Stimulated activated CD8-positive, alpha-beta memory T cell treated with anti-CD3 and anti-CD28 coated beads, Interleukin-4, amount 100 ng/mL, for 4 hours (primary cell): ENCODE data around the gene MGRN1.
"Not testable (repeated sequence)": the region's sequence is repeated elsewhere in the genome, so short reads cannot be mapped to it uniquely, and the experiment has no call there.

Experiments
- DNase-seq, 2 donors: peaks; one replicate each; pipeline ENCODE4 v3.0.0-alpha.2; 2020; ENCODE audit warnings: low read depth in 2 of 2, low spot score in 1 of 2

MGRN1 gene

DNA sequence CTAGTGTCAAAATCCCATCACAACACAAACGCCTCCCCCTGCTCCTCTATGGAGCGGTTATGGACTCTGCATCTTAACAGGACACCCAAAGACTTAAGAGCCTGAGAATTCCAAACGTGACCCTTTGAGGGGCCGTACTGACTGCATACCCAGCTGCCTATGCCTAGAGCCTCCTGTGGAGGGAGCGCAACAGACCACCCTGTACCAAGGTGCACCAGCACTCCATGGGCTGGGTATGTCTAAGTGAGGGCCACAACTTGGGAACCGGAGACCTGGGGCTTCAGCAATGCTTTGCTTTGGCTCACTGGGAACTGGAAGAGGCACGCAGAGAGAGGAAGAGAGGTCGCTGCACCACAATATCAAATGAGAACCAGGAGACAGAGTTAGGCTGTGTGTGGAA, 104.0 kb downstream of the MGRN1 start:
- no peak for DNase-seq

DNA sequence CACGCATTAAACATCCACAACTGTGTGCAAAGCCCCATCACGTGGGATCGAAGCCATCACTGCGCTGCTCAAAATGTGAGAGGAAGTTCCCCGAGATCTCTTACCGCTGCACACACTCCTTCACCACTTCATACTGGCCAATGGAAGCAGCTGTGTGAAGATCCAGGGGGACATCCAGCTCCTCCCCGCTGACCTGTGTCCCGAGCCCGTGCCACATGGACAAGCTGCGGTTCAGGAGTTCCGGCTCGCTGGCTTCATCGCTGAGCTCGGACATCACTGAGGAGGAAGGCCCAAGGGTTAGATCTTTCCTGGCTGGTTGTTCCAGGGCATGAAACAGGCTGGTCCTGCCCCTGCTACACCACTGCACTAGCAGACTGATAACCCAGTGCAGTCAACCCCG, 105.2 kb downstream of the MGRN1 start:
- no peak for DNase-seq

- DNase-seq: no peak
Observed at GRCh38 chr16:4733211-4733742, 108.7 kb downstream of the MGRN1 start.

- peak in 1 of 2 donors; percentile 3 for DNase-seq
Observed at GRCh38 chr16:4733747-4734062, 109.1 kb downstream of the MGRN1 start.

- DNase-seq: peak; percentile 50 to 53
Observed at GRCh38 chr16:4734063-4734729, 109.6 kb downstream of the MGRN1 start, which contains the start of the genes ANKS3 and DNAAF8. TSS of gene ANKS3 (minus strand) at chr16:4734271. CDS start at chr16:4730149, 4,122 bp downstream. TSS of gene DNAAF8 (plus strand) at chr16:4734537. CDS start at chr16:4736515, 1,978 bp downstream.

DNA sequence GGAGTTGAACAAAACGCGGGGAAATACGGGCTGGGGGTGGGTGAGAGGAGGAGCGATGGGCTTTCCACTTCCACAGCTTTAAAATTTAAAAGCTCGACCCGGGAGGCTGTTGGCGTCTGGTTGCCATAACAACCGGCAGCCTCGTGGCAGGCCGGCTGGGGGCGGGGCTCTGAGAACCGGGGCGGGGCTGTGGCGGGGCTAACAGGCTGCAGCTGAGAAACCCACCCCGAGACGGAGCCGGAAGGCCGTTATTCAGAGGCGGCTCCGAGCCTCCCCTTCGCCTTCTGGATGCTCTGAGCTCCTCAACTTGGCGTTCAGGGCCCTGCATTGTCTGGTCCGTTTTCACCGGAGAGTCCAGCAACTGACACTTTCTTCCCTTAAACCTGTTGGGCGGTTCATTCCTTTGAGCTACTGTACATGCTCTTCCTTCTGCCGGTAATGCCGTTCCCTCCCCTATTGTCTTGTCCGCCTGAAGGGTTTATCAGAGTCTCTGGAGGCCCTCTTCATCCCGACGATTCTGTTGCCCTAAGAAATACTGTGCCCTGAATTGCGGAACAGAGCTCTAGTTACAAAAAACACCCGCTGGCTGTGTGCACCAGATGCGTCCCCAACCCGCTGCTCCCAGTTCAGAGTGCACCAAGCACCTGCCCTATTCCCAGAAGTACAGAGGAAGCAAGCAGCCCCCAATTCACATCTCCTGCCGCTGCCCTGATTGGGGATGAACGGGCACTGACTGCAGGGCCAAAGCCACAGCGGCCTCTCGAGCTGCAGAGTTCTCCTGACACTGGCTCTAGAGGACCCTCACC, 110.3 kb downstream of the MGRN1 start:
- DNase-seq: peak; percentile 85 to 90

GRCh38 chr16:4736546-4736945, 111.9 kb downstream of the MGRN1 start:
- no peak for DNase-seq

DNA sequence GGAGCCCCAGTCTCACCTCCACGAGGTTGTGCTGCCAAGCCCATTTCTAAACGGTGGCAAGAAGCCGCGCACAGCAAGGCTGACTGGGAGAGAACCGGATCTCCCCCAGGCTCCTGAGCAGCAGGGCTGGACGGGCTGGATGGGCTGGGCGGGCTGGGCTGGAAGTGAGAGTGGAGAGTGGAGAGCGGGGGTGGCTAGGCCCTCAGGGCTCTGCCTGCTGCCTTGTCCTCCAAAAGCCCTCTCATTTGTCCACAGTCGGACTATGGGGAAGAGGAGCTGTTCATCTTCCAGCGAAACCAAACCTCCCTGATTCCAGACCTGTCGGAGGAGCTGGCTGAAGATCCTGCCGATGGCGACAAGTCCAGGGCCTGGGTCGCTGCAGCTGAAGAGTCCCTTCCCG, 112.9 kb downstream of the MGRN1 start:
- DNase-seq: no peak

GRCh38 chr16:4738370-4738769, 113.7 kb downstream of the MGRN1 start:
- DNase-seq: not testable (repeated sequence)
